Pancreas (tissue), 10 donors: ENCODE data around the gene PPP1R10. TPM values are rescaled to one million over a fixed set of nuclear protein-coding genes. Genes with fewer than 3 reads are reported as not detected.

Experiments
- ATAC-seq, 4 donors: fragments of 200-7000 bp; cut with Tn5 transposase; one replicate each; pipeline versions ENCODE4 v1.8.0 to v1.9.1; 2020; ENCODE audit warnings: mild to moderate bottlenecking in 4 of 4, moderate library complexity in 4 of 4
- DNase-seq, 6 donors: peaks; one replicate each; pipeline ENCODE4 v3.0.0-alpha.2; 2020
- FAIRE-seq: peaks from 2 replicates; lab custom pipeline; 2012; peaks lifted over from hg19 to GRCh38; lab: Jason Lieb, UNC
- H3K27ac ChIP-seq, 4 donors: fragments of 200-600 bp; sonication (generic); 1 replicate in 3 of 4; 2 replicates in 1 of 4; pipeline versions ENCODE4 v1.5.0 to v1.8.0; 2020
- H3K27me3 ChIP-seq, 4 donors: fragments of 200-600 bp; one replicate each; pipeline ENCODE4 v1.8.0; 2021
- H3K36me3 ChIP-seq, 3 donors: fragments of 200-600 bp; sonication (generic) in 1 of 3; one replicate each; pipeline versions ENCODE4 v1.5.0 to v1.8.0; 2020 to 2021
- H3K4me1 ChIP-seq, 3 donors: fragments of 200-600 bp; one replicate each; pipeline ENCODE4 v1.8.0; 2021
- H3K4me3 ChIP-seq, 4 donors: fragments of 200-600 bp; sonication (generic) in 2 of 4; one replicate each; pipeline versions ENCODE4 v1.5.0 to v1.8.0; 2020 to 2021
- H3K9me3 ChIP-seq, 4 donors: fragments of 200-600 bp; one replicate each; pipeline ENCODE4 v1.8.0; 2021
- WGBS, 2 donors: extraction: QIAGEN DNeasy Blood & Tissue Kit; methylation state at CpG; one replicate each; pipeline ENCODE4 v1.1.7; 2013; 5-methylcytosine and 5-hydroxymethylcytosine counted together
- intact Hi-C, 3 donors: fragments of 100-400 bp; cut with DNase I; formaldehyde crosslinking; loops; one replicate each; pipeline versions ENCODE4 v1.11.1 to v1.14.2; 2022
- polyA plus RNA-seq, 2 donors: library from polyadenylated mRNA; stranded (reverse); fragments of 200-250 nt; gene quantifications; one replicate each; pipeline ENCODE4 v1.2.3, GENCODE V29; 2013
- total RNA-seq, 6 donors: library from RNA; stranded (reverse); fragmentation: NEBNext Ultra II Directional in 4 of 6; extraction: Animal tissue kit (Norgen Biotek cat#: 25700) in 4 of 6; gene quantifications; one replicate each; pipeline versions ENCODE4 v1.2.1 to v1.2.4, GENCODE V29; 2021 to 2023
- TF ChIP-seq, protein P1 (sequence below), 4 donors: fragments of 200-600 bp; sonication (generic) in 3 of 4; IDR thresholded peaks; one replicate each; pipeline versions ENCODE4 v1.5.0 to v1.8.0; 2021; ENCODE audit warnings: antibody characterized with exemption in 4 of 4
- donor health status: healthy with polysubstance abuse.
- donor health status: DM: no; HTN: no; CAD: no; lungs with moderate emphysema.
- donor health status: DM: no; HTN: no; CAD: no.
- donor health status: control.
- donor health status: control.
- donor health status: Bipolar disorder and iron deficiency.
- donor health status: DM: yes; HTN: yes; CAD: no.
- donor health status: DM: no; HTN: no; CAD: no.
- donor health status: DM: no; HTN: no; CAD: no.
- donor health status: DM: yes; HTN: yes; CAD: no.

PPP1R10 gene
- total and polyA plus RNA-seq, 8 donors = 25.1 to 57.9 (median 38.2) TPM

DNA sequence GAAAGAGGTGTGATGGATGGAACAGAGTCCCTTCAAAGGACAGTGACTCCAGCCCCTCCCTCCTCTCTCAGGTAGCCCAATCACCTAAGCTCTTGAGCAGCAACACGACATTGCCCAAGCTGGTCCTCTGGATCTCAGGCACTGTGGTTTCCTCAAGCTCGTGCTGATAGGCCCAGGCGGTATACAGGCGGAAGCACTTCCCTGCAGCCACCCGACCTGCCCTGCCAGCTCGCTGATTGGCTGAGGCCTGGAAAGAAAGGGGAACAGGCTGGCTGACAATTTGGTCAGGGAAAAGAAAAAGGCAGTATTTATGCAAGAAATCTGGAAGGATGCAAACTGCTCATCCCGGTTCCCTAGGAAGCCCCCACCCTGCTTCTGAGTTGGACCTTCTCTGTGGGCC lies 39.5 kb upstream of the PPP1R10 start:
- no peak overlapping the region for H3K4me3 ChIP-seq
- H3K27ac ChIP-seq = no peak overlapping the region
- TF ChIP-seq, protein P1, sequence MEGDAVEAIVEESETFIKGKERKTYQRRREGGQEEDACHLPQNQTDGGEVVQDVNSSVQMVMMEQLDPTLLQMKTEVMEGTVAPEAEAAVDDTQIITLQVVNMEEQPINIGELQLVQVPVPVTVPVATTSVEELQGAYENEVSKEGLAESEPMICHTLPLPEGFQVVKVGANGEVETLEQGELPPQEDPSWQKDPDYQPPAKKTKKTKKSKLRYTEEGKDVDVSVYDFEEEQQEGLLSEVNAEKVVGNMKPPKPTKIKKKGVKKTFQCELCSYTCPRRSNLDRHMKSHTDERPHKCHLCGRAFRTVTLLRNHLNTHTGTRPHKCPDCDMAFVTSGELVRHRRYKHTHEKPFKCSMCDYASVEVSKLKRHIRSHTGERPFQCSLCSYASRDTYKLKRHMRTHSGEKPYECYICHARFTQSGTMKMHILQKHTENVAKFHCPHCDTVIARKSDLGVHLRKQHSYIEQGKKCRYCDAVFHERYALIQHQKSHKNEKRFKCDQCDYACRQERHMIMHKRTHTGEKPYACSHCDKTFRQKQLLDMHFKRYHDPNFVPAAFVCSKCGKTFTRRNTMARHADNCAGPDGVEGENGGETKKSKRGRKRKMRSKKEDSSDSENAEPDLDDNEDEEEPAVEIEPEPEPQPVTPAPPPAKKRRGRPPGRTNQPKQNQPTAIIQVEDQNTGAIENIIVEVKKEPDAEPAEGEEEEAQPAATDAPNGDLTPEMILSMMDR (IDR thresholded peaks at IDR 0.05) = no peak
- WGBS, 2 donors = 79 to 82% methylated on average over 7 of the region's 7 CpGs
- H3K4me1 ChIP-seq = no peaks in the 10 kb centered on the region
- H3K27me3 ChIP-seq = no peaks in the 10 kb centered on the region
- DNase-seq (no peak), FAIRE-seq (no peak), ATAC-seq (peak in 2 of 4 donors; percentile 24 to 30)
- H3K9me3 ChIP-seq = no peaks in the 10 kb centered on the region
- peaks cover 0 to 74% (median 61%) of the 10 kb centered on the region in 3 donors for H3K36me3 ChIP-seq
- intact Hi-C loops = no loop called here

DNA sequence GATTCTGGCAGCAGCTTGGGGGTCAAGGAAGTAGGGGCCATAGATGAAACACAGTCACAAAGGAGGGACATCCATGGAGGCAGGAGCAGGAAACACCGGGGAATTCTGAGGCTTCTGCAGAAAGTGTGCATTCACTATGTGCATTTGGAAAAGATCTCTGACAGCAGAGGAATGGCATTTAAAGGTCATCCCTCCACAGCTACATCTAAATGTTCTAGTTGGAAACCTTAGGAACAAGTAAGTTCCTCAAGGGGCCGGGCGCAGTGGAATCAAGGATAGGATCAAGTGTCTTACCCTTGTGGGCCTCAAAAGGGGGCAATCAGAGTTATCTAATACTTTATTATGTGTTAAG lies 38.7 kb upstream of the PPP1R10 start:
- Histone ChIP-seq H3K36me3 (peaks cover 0 to 77% (median 54%) of the 10 kb centered on the region in 3 donors), H3K4me1 (no peaks in the 10 kb centered on the region), H3K9me3 (no peaks in the 10 kb centered on the region), H3K27me3 (no peaks in the 10 kb centered on the region), H3K27ac (no peak overlapping the region), H3K4me3 (no peak overlapping the region)
- ATAC-seq (no peak), DNase-seq (no peak), FAIRE-seq (no peak)
- TF ChIP-seq, protein P1 (IDR thresholded peaks at IDR 0.05) = no peak
- WGBS, 2 donors = 93 to 99% methylated on average over 3 of the region's 3 CpGs
- intact Hi-C loops = no loop called here

DNA sequence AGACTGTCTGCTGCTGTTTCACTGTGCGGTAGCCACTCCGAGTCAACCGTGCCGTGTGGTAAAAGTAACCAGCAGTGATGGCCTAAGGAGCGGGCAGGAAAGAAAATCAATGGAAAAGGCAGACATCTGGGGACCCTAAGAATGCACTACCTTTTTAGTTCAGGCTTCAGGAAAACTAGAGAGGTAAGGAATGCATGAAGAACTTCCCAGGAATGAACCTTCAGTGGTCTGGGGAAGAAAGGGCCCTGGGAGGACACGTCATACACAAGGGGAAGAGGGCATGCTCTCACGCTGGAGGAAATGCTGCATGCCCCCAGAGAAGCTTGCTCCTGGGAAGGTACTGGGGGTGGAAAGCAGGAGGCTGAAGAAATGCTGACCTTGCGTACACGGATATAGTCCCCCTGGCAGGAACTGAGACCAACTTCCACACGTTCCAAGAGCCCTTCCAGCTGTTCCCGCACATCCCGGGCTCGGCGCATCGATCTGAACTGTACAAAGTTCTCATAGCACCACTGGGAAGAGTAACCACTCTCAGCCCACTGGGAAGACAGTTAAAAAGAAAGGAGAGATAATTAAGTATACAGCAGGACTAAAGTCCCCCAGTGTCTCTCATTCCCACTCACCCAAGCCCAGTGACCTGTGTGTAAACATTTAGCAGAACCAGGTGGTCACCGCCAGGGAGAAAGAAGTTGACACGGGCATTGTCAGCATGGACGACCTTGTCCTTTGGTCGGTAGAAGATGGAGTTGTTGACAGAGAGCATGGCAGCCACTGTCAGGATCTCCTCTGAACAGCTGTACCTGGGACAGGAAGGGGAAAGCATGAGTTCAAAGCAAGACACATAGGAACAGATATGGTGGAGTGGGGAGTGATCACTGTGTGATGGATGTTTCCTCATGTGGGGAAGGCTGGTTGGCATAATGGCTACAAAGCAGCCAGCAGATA lies 38.0 kb upstream of the PPP1R10 start:
- FAIRE-seq = no peak
- no peak overlapping the region for H3K4me3 ChIP-seq
- H3K27me3 ChIP-seq = no peaks in the 10 kb centered on the region
- no peaks in the 10 kb centered on the region for H3K4me1 ChIP-seq
- peaks cover 0 to 71% (median 54%) of the 10 kb centered on the region in 3 donors for H3K36me3 ChIP-seq
- intact Hi-C loops = no loop called here
- whole genome bisulfite sequencing, 2 donors = 82 to 84% methylated on average over 19 of the region's 19 CpGs
- H3K27ac ChIP-seq = no peak overlapping the region
- no peak for DNase-seq
- no peaks in the 10 kb centered on the region for H3K9me3 ChIP-seq
- ATAC-seq = no peak
- TF ChIP-seq, protein P1 (IDR thresholded peaks at IDR 0.05) = no peak

DNA sequence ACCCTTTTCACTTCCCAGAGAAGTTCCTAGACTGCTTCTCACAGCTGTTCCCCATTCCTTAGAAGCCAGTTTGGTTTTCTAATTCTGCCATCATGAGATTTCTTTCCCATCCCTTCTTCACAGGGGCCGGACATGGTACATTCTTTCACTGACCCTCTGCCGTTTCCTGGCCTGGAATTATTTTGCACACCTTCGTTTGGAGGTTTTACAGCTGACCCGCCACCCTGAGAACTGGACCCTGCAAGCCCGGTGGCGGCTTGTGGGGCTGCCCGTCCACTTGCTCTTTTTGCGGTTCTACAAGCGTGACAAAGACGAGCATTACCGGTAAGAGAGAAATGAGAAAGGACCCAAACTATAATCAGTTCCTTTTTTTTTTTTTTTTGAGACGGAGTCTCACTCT lies 34.1 kb upstream of the PPP1R10 start:
- FAIRE-seq (no peak), DNase-seq (no peak), ATAC-seq (no peak)
- Histone ChIP-seq H3K4me3 (no peak overlapping the region), H3K4me1 (peaks cover 0 to 8% (median 0%) of the 10 kb centered on the region in 3 donors), H3K27me3 (no peaks in the 10 kb centered on the region), H3K27ac (no peak overlapping the region), H3K36me3 (peaks cover 0 to 49% (median 33%) of the 10 kb centered on the region in 3 donors), H3K9me3 (no peaks in the 10 kb centered on the region)
- TF ChIP-seq, protein P1 (IDR thresholded peaks at IDR 0.05) = no peak
- 89 to 94% methylated on average over 12 of the region's 12 CpGs for WGBS, 2 donors
- intact Hi-C loops = no loop called here
